Activated B cell treated with CpG ODN at 0.5 μM for 24 hours (primary cell): ENCODE data around the gene TTC7B. TPM values are rescaled to one million over a fixed set of nuclear protein-coding genes. Genes with fewer than 3 reads are reported as not detected.

Source experiments
- ATAC-seq: fragments of 200-7000 bp; cut with Tn5 transposase; one replicate; pipeline ENCODE4 v1.10.0; 2021; ENCODE audit warnings: low read depth, mild to moderate bottlenecking, moderate library complexity
- CTCF ChIA-PET: fragments of 350-600 bp; sonication (Branson Sonifier 250); formaldehyde crosslinking; loops from one replicate; lab custom pipeline; 2021; ENCODE audit warnings: antibody characterized with exemption; lab: Charles Lee
- POLR2A ChIA-PET: fragments of 350-600 bp; sonication (Branson Sonifier 250); formaldehyde crosslinking; loops from one replicate; lab custom pipeline; 2021; ENCODE audit warnings: antibody characterized with exemption; lab: Charles Lee
- DNase-seq: peaks from one replicate; pipeline ENCODE4 v3.0.0; 2022
- H3K27ac Mint-ChIP-seq: one replicate; pipeline ENCODE4 v1.8.0; 2020; ENCODE audit warnings: mixed read lengths
- H3K27me3 Mint-ChIP-seq: one replicate; pipeline ENCODE4 v1.8.0; 2021; ENCODE audit warnings: mixed read lengths
- H3K36me3 Mint-ChIP-seq: one replicate; pipeline ENCODE4 v1.8.0; 2021; ENCODE audit warnings: low read depth, mixed read lengths
- H3K4me1 Mint-ChIP-seq: one replicate; pipeline ENCODE4 v1.8.0; 2021; ENCODE audit warnings: mixed read lengths
- H3K4me3 Mint-ChIP-seq: one replicate; pipeline ENCODE4 v1.8.0; 2020; ENCODE audit warnings: mild to moderate bottlenecking, mixed read lengths
- H3K9me3 Mint-ChIP-seq: one replicate; pipeline ENCODE4 v1.8.0; 2020; ENCODE audit warnings: mixed read lengths
- CTCF ChIP-seq: fragments of 200-600 bp; IDR thresholded peaks from one replicate; pipeline ENCODE4 v1.8.0; 2022; ENCODE audit warnings: antibody characterized with exemption, mild to moderate bottlenecking
- intact Hi-C: fragments of 100-400 bp; cut with micrococcal nuclease; formaldehyde crosslinking; loops from one replicate; pipeline ENCODE4 v1.15.1; 2024
- total RNA-seq: library from RNA; stranded (reverse); gene quantifications from 2 replicates; pipeline ENCODE4 v1.2.3, GENCODE V29; 2022

The TTC7B gene
- total RNA-seq, 1 donor from 2014 or later: 1.9 TPM

DNA sequence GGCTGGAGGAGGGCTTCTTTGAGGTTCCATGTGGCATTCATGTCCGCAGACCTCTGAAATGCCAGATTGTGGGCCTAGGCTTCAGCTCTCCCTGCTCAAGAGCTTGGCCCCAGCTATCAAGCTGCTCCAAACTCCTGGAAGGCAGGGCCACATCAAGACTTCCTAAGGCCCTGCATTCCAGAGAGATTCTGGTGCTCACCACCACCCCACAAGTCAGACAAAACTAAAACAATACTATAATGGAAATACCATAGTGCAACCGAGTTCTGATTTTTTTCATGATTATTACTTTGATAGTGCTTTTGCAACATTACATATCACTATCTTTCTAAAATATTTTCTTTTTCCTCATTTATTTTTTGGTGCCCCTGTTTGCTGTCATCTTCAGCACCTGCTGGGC, 333.1 kb downstream of the TTC7B start:
- no peak for TF ChIP-seq CTCF
- H3K4me1 Mint-ChIP-seq: no peaks in the 10 kb centered on the region
- ATAC-seq (no peak), DNase-seq (no peak)
- intact Hi-C loops: no loop called here
- POLR2A ChIA-PET: no interaction called here
- H3K36me3 Mint-ChIP-seq: no peaks in the 10 kb centered on the region
- peaks cover 3% of the 10 kb centered on the region for H3K9me3 Mint-ChIP-seq
- H3K27me3 Mint-ChIP-seq: peaks cover 23% of the 10 kb centered on the region
- CTCF ChIA-PET: no interaction called here
- H3K27ac Mint-ChIP-seq: no peak overlapping the region
- no peak overlapping the region for H3K4me3 Mint-ChIP-seq

DNA sequence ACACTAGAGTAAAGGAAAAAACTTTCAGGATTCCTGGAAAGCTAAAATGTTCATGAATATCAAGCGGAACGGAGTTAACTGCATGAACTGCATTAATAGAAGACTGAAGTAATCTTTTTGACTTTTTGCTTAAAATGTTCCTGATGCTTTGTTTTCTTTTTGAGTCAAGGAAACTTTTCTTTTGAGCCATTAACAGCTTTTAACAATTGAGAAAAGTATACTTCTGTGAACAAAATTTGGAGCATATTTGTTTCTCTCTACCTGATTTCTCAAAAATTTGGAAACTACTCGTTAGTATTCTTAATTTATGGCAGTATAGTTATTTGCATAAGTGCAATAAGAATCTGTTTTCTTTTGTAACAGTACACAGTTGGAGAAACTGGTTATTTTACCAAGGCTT, 340.9 kb downstream of the TTC7B start:
- no peak overlapping the region for H3K27ac Mint-ChIP-seq
- DNase-seq (no peak), ATAC-seq (no peak)
- POLR2A ChIA-PET: no interaction called here
- intact Hi-C loops: no loop called here
- H3K9me3 Mint-ChIP-seq: peaks cover 24% of the 10 kb centered on the region
- no peaks in the 10 kb centered on the region for H3K4me1 Mint-ChIP-seq
- H3K27me3 Mint-ChIP-seq: peaks cover 9% of the 10 kb centered on the region
- no peak for TF ChIP-seq CTCF
- H3K4me3 Mint-ChIP-seq: no peak overlapping the region
- CTCF ChIA-PET: no interaction called here
- no peaks in the 10 kb centered on the region for H3K36me3 Mint-ChIP-seq

Other genes starting within 250 kb of the TTC7B start
- gene RPS6KA5, start 244.2 kb upstream of the TTC7B start, total RNA-seq: 13.3 and 16.3 TPM in 2 replicates